Endothelial cell of umbilical vein (primary cell): ENCODE results near the gene LHX2. TPM values are rescaled to one million over a fixed set of nuclear protein-coding genes. Genes with fewer than 3 reads are reported as not detected.

Source experiments
- BruUV-seq: library from RNA; stranded (reverse); fragments of 400-500 nt; replicated peaks from 2 replicates; lab custom pipeline; 2021; lab: Mats Ljungman, UMichigan
- CTCF ChIA-PET: fragments of 300-600, 350-600 bp; sonication (Branson Sonifier 250); formaldehyde crosslinking; loops from one replicate; lab custom pipeline; 2021; ENCODE audit warnings: antibody characterized with exemption, inconsistent platforms; lab: Charles Lee
- POLR2A ChIA-PET: fragments of 300-600, 350-600 bp; sonication (Branson Sonifier 250); formaldehyde crosslinking; loops from one replicate; lab custom pipeline; 2021; ENCODE audit warnings: antibody characterized with exemption, inconsistent platforms; lab: Charles Lee
- DNase-seq: peaks from one replicate; pipeline ENCODE4 v3.0.0-alpha.2; 2011; ENCODE audit warnings: low read depth, low spot score
- FAIRE-seq: peaks from 2 replicates; lab custom pipeline; 2011; peaks lifted over from hg19 to GRCh38; lab: Jason Lieb, UNC
- H2AFZ ChIP-seq: 2 replicates; pipeline ENCODE4 v1.6.0; 2012; ENCODE audit warnings: low read depth, low read length, control low read depth, inconsistent platforms
- H3K27ac ChIP-seq: 2 replicates; pipeline ENCODE4 v1.5.1; 2011; ENCODE audit warnings: low read depth, mild to moderate bottlenecking, control low read depth, low read length, moderate library complexity; ENCODE audit not compliant: insufficient read depth
- H3K27me3 ChIP-seq, 2 experiments: 2 replicates each; pipeline versions ENCODE4 v1.6.0 to v1.6.1; 2011; ENCODE audit warnings: low read length in 2 of 2, mixed read lengths in 1 of 2; ENCODE audit not compliant: control insufficient read depth in 2 of 2, insufficient read depth in 2 of 2
- H3K36me3 ChIP-seq, 2 experiments: 2 replicates in 1 of 2; 3 replicates in 1 of 2; pipeline ENCODE4 v1.5.1; 2011; ENCODE audit warnings: low read length in 2 of 2, mild to moderate bottlenecking in 1 of 2, moderate library complexity in 1 of 2; ENCODE audit not compliant: control insufficient read depth in 2 of 2, insufficient read depth in 2 of 2; ENCODE audit errors: extremely low read depth in 1 of 2
- H3K4me1 ChIP-seq: 3 replicates; pipeline ENCODE4 v1.5.1; 2011; ENCODE audit warnings: mild to moderate bottlenecking, low read length; ENCODE audit not compliant: control insufficient read depth, insufficient read depth; ENCODE audit errors: extremely low read depth
- H3K4me2 ChIP-seq: 2 replicates; pipeline ENCODE4 v1.6.1; 2011; ENCODE audit warnings: low read length, control low read depth, mixed read lengths; ENCODE audit not compliant: insufficient read depth
- H3K4me3 ChIP-seq, 3 experiments: fragments of 200-600 bp in 1 of 3; sonication (generic), shearing (Covaris generic) in 1 of 3; replicated peaks in 1 of 3; 2 replicates each; pipeline ENCODE4 v1.5.1; 2011 to 2016; ENCODE audit warnings: control low read depth in 3 of 3, low read length in 3 of 3, mild to moderate bottlenecking in 2 of 3, inconsistent platforms in 1 of 3, low read depth in 1 of 3, moderate library complexity in 1 of 3; ENCODE audit not compliant: insufficient read depth in 1 of 3
- H3K79me2 ChIP-seq: 2 replicates; pipeline ENCODE4 v1.6.0; 2012; ENCODE audit warnings: low read length, inconsistent platforms; ENCODE audit not compliant: control insufficient read depth, insufficient read depth
- H3K9ac ChIP-seq: replicated peaks from 2 replicates; pipeline ENCODE3; 2011; ENCODE audit warnings: low read length, control low read depth; ENCODE audit not compliant: insufficient read depth; ENCODE audit errors: extremely low read depth
- H3K9me1 ChIP-seq: replicated peaks from 3 replicates; pipeline ENCODE4 v1.6.0; 2011; ENCODE audit warnings: mild to moderate bottlenecking, low read length; ENCODE audit not compliant: control insufficient read depth, insufficient read depth; ENCODE audit errors: extremely low read depth
- H3K9me3 ChIP-seq: replicated peaks from 2 replicates; pipeline ENCODE4 v1.5.1; 2012; ENCODE audit warnings: low read length, inconsistent platforms; ENCODE audit not compliant: control insufficient read depth, insufficient read depth
- H4K20me1 ChIP-seq: replicated peaks from 2 replicates; pipeline ENCODE3; 2011; ENCODE audit warnings: mild to moderate bottlenecking, low read length; ENCODE audit not compliant: control insufficient read depth, insufficient read depth; ENCODE audit errors: extremely low read depth
- FOS ChIP-seq: IDR thresholded peaks from 2 replicates; pipeline ENCODE4 v1.6.1; 2011; ENCODE audit warnings: mild to moderate bottlenecking, low read length, moderate library complexity, borderline replicate concordance; ENCODE audit not compliant: insufficient read depth
- GATA2 ChIP-seq: IDR thresholded peaks from 2 replicates; pipeline ENCODE4 v1.7.0; 2011; ENCODE audit warnings: low read depth, mild to moderate bottlenecking, moderate library complexity, mixed read lengths, low read length; ENCODE audit not compliant: insufficient read length, insufficient read depth
- MYC ChIP-seq: IDR thresholded peaks from one replicate; pipeline ENCODE4 v1.6.1; 2011; ENCODE audit warnings: mild to moderate bottlenecking, low read depth, low read length
- POLR2A ChIP-seq: IDR thresholded peaks from 2 replicates; pipeline ENCODE4 v1.6.1; 2012; ENCODE audit warnings: low read depth, mild to moderate bottlenecking, control low read depth, low read length
- POLR2AphosphoS5 ChIP-seq: IDR thresholded peaks from 2 replicates; pipeline ENCODE4 v1.6.1; 2012; ENCODE audit warnings: low read depth, mild to moderate bottlenecking, control low read depth, low read length, moderate library complexity; ENCODE audit not compliant: insufficient read depth
- dilution Hi-C: fragments of 300-500 bp; cut with MboI; formaldehyde crosslinking; loops from one replicate; pipeline ENCODE4 v1.15.0; 2019; ENCODE audit warnings: low sequenced_read_pairs; ENCODE audit not compliant: extremely low pct_ligation_motif_present
- intact Hi-C: fragments of 100-400 bp; cut with micrococcal nuclease; formaldehyde crosslinking; loops from one replicate; pipeline ENCODE4 v1.10.0; 2022
- polyA plus RNA-seq, 4 experiments: library from polyadenylated mRNA; depleted of rRNA in 3 of 4; stranded (reverse) in 3 of 4; unstranded in 1 of 4; fragments of >200 nt; gene quantifications; 2 replicates each; pipeline versions ENCODE4 v1.2.1 to v1.2.3, GENCODE V29; 2011 to 2012; ENCODE audit warnings: missing spikeins in 1 of 4
- total RNA-seq: library from RNA; stranded (reverse); gene quantifications from 2 replicates; pipeline ENCODE4 v1.2.3, GENCODE V29; 2021
- TF ChIP-seq, protein P1 (sequence below), 2 donors: IDR thresholded peaks; 1 replicate in 1 of 2; 2 replicates in 1 of 2; pipeline ENCODE4 v1.5.1; 2011; ENCODE audit warnings: low read length in 2 of 2, mild to moderate bottlenecking in 2 of 2, moderate library complexity in 2 of 2, control low read depth in 1 of 2, inconsistent platforms in 1 of 2, low read depth in 1 of 2; ENCODE audit not compliant: insufficient read depth in 1 of 2; ENCODE audit errors: extremely low read depth in 1 of 2
- TF ChIP-seq, protein P2 (sequence below): IDR thresholded peaks from 2 replicates; pipeline ENCODE4 v1.6.1; 2011; ENCODE audit not compliant: insufficient read depth, insufficient read length

Gene LHX2
- total and polyA plus RNA-seq, 2 donors (not counting 3 experiments of a cell fraction or from before 2014, with no cell fraction given) = not detected

DNA sequence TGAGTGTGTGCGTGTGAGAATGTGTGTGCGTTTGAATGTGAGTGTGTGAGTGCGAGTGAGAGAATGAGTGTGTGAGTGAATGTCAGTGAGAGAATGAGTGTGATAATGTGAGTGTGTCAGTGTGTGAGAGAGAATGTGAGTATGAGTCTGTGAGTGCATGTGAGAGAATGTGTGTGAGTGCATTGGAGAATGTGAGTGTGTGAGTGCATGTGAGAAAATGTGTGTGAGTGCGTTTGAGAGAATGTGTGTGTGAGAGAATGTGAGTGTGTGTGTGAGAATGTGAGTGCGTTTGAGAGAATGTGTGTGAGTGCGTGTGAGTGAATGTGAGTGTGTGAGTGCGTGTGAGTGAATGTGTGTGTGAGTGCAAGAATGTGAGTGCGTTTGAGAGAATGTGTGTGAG is 39.0 kb upstream of the LHX2 start:
- BruUV-seq = no TSS peak
- H3K4me3 ChIP-seq = no peak overlapping the region
- dilution Hi-C loops (no loop called here), intact Hi-C loops (no loop called here)
- ChIA-PET POLR2A (no interaction called here), CTCF (no interaction called here)
- TF ChIP-seq POLR2AphosphoS5 (no peak), MYC (no peak), POLR2A (no peak), FOS (no peak), GATA2 (no peak)
- TF ChIP-seq, protein P1, sequence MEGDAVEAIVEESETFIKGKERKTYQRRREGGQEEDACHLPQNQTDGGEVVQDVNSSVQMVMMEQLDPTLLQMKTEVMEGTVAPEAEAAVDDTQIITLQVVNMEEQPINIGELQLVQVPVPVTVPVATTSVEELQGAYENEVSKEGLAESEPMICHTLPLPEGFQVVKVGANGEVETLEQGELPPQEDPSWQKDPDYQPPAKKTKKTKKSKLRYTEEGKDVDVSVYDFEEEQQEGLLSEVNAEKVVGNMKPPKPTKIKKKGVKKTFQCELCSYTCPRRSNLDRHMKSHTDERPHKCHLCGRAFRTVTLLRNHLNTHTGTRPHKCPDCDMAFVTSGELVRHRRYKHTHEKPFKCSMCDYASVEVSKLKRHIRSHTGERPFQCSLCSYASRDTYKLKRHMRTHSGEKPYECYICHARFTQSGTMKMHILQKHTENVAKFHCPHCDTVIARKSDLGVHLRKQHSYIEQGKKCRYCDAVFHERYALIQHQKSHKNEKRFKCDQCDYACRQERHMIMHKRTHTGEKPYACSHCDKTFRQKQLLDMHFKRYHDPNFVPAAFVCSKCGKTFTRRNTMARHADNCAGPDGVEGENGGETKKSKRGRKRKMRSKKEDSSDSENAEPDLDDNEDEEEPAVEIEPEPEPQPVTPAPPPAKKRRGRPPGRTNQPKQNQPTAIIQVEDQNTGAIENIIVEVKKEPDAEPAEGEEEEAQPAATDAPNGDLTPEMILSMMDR (IDR thresholded peaks at IDR 0.05; ENCODE audit: extremely low read depth in 1 of 2, insufficient read depth in 1 of 2, low read depth in 1 of 2, low read length in 2 of 2) = no peak
- TF ChIP-seq, protein P2, sequence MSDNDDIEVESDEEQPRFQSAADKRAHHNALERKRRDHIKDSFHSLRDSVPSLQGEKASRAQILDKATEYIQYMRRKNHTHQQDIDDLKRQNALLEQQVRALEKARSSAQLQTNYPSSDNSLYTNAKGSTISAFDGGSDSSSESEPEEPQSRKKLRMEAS = no peak
- no peaks in the 10 kb centered on the region for H3K36me3 ChIP-seq
- H3K79me2 ChIP-seq = no peaks in the 10 kb centered on the region
- DNase-seq = no peak
- H3K9ac ChIP-seq = no peak overlapping the region
- H3K4me2 ChIP-seq = no peak overlapping the region
- H3K4me1 ChIP-seq = no peaks in the 10 kb centered on the region
- no peak for FAIRE-seq
- H4K20me1 ChIP-seq = no peaks in the 10 kb centered on the region
- no peaks in the 10 kb centered on the region for H3K9me1 ChIP-seq
- no peak overlapping the region for H2AFZ ChIP-seq
- no peak overlapping the region for H3K27ac ChIP-seq
- no peaks in the 10 kb centered on the region for H3K27me3 ChIP-seq
- no peaks in the 10 kb centered on the region for H3K9me3 ChIP-seq
